ENCODE measurements around the gene SALL1.

DNA sequence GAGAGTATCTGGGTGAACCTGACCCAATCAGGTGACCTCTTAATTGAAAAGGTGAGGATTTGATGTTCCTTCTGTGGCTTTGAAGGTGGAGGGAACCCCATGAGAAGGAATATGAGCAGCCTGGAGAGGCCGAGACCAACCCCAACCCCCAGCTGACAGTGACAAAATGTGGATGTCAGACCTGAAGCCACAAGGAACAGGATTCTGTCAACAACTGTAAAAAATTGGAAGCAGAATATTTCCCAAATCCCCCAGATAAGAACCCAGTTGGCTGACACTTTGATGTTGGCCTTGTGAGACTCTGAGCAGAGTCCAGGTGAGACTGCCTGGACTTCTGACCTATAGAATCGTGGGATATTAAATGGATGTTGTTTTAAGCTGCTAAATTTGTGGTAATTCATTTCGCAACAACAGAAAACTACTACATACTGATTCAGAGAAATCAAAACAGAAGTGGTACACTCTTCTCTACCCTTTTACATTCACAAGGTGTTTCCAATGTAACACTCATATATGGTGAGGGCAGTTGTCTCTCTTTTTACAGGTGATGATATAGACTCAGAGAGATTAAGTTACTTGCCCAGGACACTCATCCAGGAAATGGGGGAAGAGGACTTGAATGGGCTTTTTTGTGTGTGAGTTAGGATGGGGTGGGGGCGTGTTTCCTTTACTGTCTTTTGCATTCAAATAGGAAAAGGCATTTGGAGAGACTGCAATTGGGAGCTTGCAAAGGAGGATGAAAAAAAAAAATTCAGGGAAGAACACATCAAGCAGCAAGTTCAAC, 29.8 kb upstream of the SALL1 start:
- no peak for TF ChIP-seq CTCF (IDR thresholded peaks at IDR 0.05; ENCODE audit: low read length)
- TF ChIP-seq EZH2 (optimal IDR thresholded peaks at IDR 0.05; ENCODE audit: low read depth, low read length), result no peak

Measured in MM.1S (cell line).